Muscle layer of duodenum (tissue), 2 donors: ENCODE data around the gene TTYH2.

Experiments
- H3K27ac ChIP-seq: one replicate; pipeline ENCODE4 v1.7.0; 2013; ENCODE audit warnings: mild to moderate bottlenecking, low read length
- H3K27me3 ChIP-seq: one replicate; pipeline ENCODE4 v1.7.0; 2013; ENCODE audit warnings: low read depth, mild to moderate bottlenecking, control low read depth, low read length
- H3K36me3 ChIP-seq, 2 donors: one replicate each; pipeline ENCODE4 v1.7.0; 2013; ENCODE audit warnings: low read length in 2 of 2, control low read depth in 1 of 2, mild to moderate bottlenecking in 1 of 2; ENCODE audit not compliant: insufficient read depth in 2 of 2, control insufficient read depth in 1 of 2
- H3K4me1 ChIP-seq, 2 donors: one replicate each; pipeline ENCODE4 v1.7.0; 2013; ENCODE audit warnings: low read length in 2 of 2, mild to moderate bottlenecking in 2 of 2, control low read depth in 1 of 2, moderate library complexity in 1 of 2; ENCODE audit not compliant: insufficient read depth in 2 of 2, control insufficient read depth in 1 of 2
- H3K4me3 ChIP-seq, 2 donors: one replicate each; pipeline ENCODE4 v1.7.0; 2013; ENCODE audit warnings: low read length in 2 of 2, low read depth in 1 of 2, mild to moderate bottlenecking in 1 of 2
- H3K9me3 ChIP-seq, 2 donors: one replicate each; pipeline ENCODE4 v1.7.0; 2013; ENCODE audit warnings: low read length in 2 of 2, control low read depth in 1 of 2, mild to moderate bottlenecking in 1 of 2; ENCODE audit not compliant: control insufficient read depth in 1 of 2
- donor health status: healthy.

TTYH2 gene

GRCh38 chr17:74241847-74242246 lies 28.5 kb downstream of the TTYH2 start:
- no peaks in the 10 kb centered on the region for H3K9me3 ChIP-seq

DNA sequence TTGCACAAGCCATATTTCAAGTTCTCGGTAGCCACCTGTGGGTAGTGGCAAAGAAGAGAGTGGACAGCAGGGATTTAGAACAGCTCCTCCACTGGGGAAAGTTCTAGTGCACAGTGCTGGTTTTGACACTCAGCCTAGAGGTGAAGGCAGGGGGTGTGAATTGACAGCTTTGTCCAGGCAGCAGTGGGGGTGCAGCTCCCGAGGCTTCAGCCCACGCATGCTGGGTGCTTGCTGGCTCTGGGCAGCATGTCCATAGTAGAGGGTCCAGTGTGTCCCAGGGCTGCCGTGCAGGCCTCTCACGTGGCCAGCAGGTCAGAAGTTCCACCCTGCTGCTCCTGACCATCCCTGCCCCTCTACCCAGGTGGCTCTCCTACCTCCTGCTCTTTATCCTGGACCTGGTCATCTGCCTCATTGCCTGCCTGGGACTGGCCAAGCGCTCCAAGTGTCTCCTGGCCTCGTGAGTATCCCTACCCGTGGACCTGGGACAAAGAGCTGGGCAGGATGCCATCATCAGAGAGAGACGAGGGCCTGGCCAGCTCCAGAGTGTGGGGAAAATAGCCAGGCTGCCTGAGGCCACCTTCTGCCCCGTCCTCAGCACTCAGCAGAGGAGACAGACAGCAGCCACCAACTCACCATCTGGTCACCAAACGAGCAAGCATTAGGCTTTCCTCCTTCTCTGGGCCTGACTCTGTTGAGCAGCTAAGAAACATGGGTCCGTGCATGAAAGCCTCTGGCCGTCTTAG lies 29.8 kb downstream of the TTYH2 start:
- Histone ChIP-seq H3K36me3 (no peaks in the 10 kb centered on the region), H3K4me1 (peaks cover 4 to 22% of the 10 kb centered on the region in 2 donors), H3K4me3 (no peak overlapping the region), H3K27me3 (no peaks in the 10 kb centered on the region), H3K9me3 (no peaks in the 10 kb centered on the region), H3K27ac (no peak overlapping the region)

More at GRCh38 chr17:74241847-74242246, 28.5 kb downstream of the TTYH2 start:
- no peaks in the 10 kb centered on the region for H3K36me3 ChIP-seq
- no peaks in the 10 kb centered on the region for H3K27me3 ChIP-seq
- peaks cover 4 to 22% of the 10 kb centered on the region in 2 donors for H3K4me1 ChIP-seq
- no peak overlapping the region for H3K4me3 ChIP-seq
- H3K27ac ChIP-seq = no peak overlapping the region

DNA sequence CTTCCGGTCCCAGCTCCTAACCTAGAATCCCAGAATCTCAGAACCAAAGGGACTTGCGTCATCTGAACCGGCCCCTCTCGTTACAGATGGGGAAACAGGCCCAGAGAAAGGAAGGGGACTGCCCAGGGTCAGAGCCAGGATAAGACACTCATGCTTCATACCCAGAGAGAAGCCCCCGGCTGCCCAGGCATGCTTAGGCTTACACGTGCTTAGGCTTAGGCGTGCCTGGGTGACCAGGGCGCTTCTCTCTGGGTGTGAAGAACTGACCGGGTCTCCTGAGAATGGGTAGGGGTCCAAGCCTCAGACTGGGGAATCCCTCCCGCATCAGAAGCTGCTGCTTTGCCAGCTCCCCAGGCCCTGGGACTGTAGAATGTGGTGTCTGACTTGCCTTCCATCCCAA lies 30.8 kb downstream of the TTYH2 start:
- peaks cover 4 to 22% of the 10 kb centered on the region in 2 donors for H3K4me1 ChIP-seq
- no peaks in the 10 kb centered on the region for H3K9me3 ChIP-seq
- H3K27me3 ChIP-seq = no peaks in the 10 kb centered on the region
- no peak overlapping the region for H3K4me3 ChIP-seq
- no peaks in the 10 kb centered on the region for H3K36me3 ChIP-seq
- no peak overlapping the region for H3K27ac ChIP-seq

GRCh38 chr17:74244548-74244947 lies 31.2 kb downstream of the TTYH2 start:
- peaks cover 4 to 22% of the 10 kb centered on the region in 2 donors for H3K4me1 ChIP-seq
- no peaks in the 10 kb centered on the region for H3K36me3 ChIP-seq
- H3K4me3 ChIP-seq = no peak overlapping the region
- no peaks in the 10 kb centered on the region for H3K9me3 ChIP-seq
- no peak overlapping the region for H3K27ac ChIP-seq
- H3K27me3 ChIP-seq = no peaks in the 10 kb centered on the region

GRCh38 chr17:74245145-74245831 lies 31.9 kb downstream of the TTYH2 start:
- no peak overlapping the region for H3K4me3 ChIP-seq

DNA sequence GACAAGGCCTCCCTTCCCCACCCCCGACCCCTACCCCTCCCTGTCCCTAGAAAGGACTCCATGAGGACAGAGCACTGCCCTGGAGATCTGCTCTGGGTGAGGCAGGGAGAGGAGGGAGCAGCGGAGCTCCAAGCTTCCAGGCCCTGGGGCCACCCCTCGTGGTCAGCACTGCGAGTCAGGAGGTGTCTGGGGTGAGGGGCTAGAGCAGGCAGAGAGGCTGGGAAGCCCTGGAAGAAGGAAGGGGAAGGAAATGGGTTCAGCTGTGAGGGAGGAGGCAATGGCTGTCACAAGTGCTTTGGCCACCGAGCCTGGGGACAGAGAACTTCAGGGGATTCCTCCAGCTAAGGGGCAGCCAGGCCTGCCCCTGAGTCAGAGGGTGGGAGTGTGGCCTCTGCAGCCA lies 32.5 kb downstream of the TTYH2 start:
- Histone ChIP-seq H3K4me3 (no peak overlapping the region), H3K27me3 (no peaks in the 10 kb centered on the region), H3K4me1 (peaks cover 4 to 22% of the 10 kb centered on the region in 2 donors), H3K27ac (no peak overlapping the region), H3K9me3 (no peaks in the 10 kb centered on the region), H3K36me3 (no peaks in the 10 kb centered on the region)

More at GRCh38 chr17:74245145-74245831, 31.9 kb downstream of the TTYH2 start:
- H3K27me3 ChIP-seq = no peaks in the 10 kb centered on the region
- H3K27ac ChIP-seq = no peak overlapping the region
- H3K36me3 ChIP-seq = no peaks in the 10 kb centered on the region
- no peaks in the 10 kb centered on the region for H3K9me3 ChIP-seq
- H3K4me1 ChIP-seq = peaks cover 4 to 22% of the 10 kb centered on the region in 2 donors

- Histone ChIP-seq H3K36me3 (peaks cover 0 to 18% of the 10 kb centered on the region in 2 donors), H3K4me1 (peaks cover 0 to 8% of the 10 kb centered on the region in 2 donors), H3K9me3 (no peaks in the 10 kb centered on the region), H3K27me3 (no peaks in the 10 kb centered on the region), H3K4me3 (no peak overlapping the region), H3K27ac (no peak overlapping the region)
Measured at GRCh38 chr17:74249590-74250270, 36.4 kb downstream of the TTYH2 start.

DNA sequence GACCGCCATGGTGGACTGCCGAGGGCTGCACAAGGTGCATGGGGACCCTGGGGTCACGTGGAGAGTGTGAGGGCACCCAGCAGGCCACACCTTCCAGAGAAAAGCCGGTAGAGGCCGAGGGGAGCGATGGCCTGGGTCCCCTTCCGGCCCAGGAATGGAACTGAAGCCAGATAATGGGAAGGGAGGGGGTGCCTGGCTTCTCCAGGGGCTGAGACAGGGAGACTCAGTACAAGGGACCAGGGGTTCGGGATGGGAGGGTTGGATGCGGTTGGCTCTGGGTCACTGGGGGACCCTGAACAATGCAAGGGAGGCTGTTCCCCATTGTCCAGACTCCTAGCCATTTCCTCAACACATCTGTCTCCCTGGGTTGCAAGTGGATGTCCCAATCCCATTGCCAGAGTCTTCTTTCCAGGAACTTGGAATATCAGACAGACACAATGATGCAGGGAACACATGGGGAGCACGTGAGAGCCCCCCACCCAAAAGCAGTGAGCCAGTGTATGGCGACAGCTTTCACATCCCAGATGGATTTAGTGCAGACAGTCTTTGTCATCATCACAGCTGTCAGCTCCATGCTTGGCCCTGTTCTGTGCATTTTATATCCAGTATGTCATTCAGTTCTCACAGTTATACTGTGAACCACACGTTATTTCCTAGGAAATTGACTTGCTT lies 37.1 kb downstream of the TTYH2 start:
- H3K9me3 ChIP-seq = no peaks in the 10 kb centered on the region
- no peaks in the 10 kb centered on the region for H3K27me3 ChIP-seq
- peaks cover 0 to 18% of the 10 kb centered on the region in 2 donors for H3K36me3 ChIP-seq
- H3K27ac ChIP-seq = no peak overlapping the region
- H3K4me3 ChIP-seq = no peak overlapping the region
- H3K4me1 ChIP-seq = peaks cover 0 to 6% of the 10 kb centered on the region in 2 donors

- no peak overlapping the region for H3K4me3 ChIP-seq
- H3K27ac ChIP-seq = no peak overlapping the region
- no peaks in the 10 kb centered on the region for H3K27me3 ChIP-seq
- peaks cover 0 to 3% of the 10 kb centered on the region in 2 donors for H3K4me1 ChIP-seq
- H3K9me3 ChIP-seq = no peaks in the 10 kb centered on the region
- peaks cover 0 to 18% of the 10 kb centered on the region in 2 donors for H3K36me3 ChIP-seq
Measured at GRCh38 chr17:74251051-74251450, 37.7 kb downstream of the TTYH2 start.

- no peaks in the 10 kb centered on the region for H3K27me3 ChIP-seq
- H3K36me3 ChIP-seq = peaks cover 0 to 18% of the 10 kb centered on the region in 2 donors
- no peaks in the 10 kb centered on the region for H3K9me3 ChIP-seq
- no peaks in the 10 kb centered on the region for H3K4me1 ChIP-seq
- no peak overlapping the region for H3K4me3 ChIP-seq
- H3K27ac ChIP-seq = no peak overlapping the region
Measured at GRCh38 chr17:74251569-74251968, 38.2 kb downstream of the TTYH2 start.

DNA sequence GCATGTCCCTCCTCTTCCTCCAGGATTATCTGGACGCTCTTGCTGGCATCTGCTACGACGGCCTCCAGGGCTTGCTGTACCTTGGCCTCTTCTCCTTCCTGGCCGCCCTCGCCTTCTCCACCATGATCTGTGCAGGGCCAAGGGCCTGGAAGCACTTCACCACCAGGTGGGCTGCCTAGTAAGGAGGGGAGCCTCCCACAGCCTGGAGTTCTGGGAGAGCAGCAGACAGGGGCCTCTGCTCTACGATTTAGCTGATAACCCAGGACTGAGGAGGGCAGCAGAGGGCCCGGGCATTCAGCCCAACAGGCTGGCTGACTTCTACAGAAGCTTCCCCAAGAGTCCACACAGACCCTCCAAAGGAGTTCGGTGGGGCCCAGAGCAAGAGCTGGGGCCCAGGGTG lies 38.8 kb downstream of the TTYH2 start:
- Histone ChIP-seq H3K4me1 (no peaks in the 10 kb centered on the region), H3K27me3 (no peaks in the 10 kb centered on the region), H3K9me3 (no peaks in the 10 kb centered on the region), H3K4me3 (no peak overlapping the region), H3K27ac (no peak overlapping the region), H3K36me3 (peaks cover 0 to 18% of the 10 kb centered on the region in 2 donors)
